ENCODE results near the gene BCAM.

DNA sequence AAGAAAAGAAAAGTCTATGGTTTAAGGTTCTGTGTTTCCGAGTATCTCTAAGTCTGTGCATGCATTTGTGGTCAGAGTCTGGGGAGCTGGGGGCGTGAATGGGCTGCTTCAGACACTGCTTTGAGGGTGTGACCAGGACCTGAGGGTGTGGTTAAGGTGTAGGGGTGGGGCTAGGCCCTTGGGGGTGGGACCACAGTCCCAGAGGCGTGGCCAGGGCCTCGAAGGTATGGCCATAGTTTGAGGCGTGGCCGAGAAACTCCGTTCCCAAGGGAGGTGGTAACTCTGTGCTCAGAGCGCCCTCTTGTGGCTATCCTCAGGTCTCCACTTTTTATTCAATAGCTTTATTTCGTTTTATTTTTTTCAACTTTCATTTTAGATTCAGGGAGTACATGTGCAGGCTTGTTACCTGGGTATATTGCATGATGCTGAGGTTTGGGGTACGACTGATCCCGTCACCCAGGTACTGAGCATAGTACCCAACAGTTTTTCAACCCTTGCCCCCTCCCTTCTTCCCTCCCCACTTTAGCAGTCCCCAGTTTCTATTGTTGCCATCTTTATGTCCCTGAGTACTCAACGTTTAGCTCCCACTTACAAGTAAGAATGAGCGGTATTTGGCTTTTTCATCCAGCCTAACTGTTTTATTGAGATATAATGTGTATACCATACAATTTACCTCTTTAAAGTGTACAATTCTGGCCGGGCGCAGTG, 38.2 kb upstream of the BCAM start:
- TF ChIP-seq, protein P1, sequence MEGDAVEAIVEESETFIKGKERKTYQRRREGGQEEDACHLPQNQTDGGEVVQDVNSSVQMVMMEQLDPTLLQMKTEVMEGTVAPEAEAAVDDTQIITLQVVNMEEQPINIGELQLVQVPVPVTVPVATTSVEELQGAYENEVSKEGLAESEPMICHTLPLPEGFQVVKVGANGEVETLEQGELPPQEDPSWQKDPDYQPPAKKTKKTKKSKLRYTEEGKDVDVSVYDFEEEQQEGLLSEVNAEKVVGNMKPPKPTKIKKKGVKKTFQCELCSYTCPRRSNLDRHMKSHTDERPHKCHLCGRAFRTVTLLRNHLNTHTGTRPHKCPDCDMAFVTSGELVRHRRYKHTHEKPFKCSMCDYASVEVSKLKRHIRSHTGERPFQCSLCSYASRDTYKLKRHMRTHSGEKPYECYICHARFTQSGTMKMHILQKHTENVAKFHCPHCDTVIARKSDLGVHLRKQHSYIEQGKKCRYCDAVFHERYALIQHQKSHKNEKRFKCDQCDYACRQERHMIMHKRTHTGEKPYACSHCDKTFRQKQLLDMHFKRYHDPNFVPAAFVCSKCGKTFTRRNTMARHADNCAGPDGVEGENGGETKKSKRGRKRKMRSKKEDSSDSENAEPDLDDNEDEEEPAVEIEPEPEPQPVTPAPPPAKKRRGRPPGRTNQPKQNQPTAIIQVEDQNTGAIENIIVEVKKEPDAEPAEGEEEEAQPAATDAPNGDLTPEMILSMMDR (conservative IDR thresholded peaks at IDR 0.05 in 1 of 2, IDR thresholded peaks at IDR 0.05 in 1 of 2; ENCODE audit: low read depth in 1 of 2, low read length in 2 of 2): peak; percentile 70 to 77
- no peak for TF ChIP-seq EZH2 (IDR thresholded peaks at IDR 0.05; ENCODE audit: low read length, missing control alignments)
